ENCODE measurements around the gene RIPPLY3.

Gene RIPPLY3

DNA sequence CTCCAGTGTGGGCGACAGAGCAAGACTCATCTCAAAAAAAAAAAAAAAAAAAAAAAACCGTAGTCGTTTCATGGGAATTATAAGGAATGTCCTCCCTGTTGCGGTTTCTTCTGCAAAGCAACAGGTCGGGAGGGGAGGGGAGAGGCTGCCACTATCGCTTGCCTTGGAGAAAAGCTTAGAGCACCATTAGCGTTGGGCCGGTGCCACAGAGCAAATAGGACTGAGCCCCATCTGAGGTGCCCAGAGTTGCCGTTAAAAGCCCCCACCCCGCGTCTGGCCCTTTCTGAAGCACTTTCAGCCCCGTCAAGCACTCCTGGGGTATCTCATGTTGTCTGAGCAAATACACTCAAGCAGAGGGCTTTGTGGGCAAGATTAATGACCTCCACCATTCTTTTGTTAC lies 2.2 kb downstream of the RIPPLY3 start:
- H3K4me1 Mint-ChIP-seq: peaks cover 4% of the 10 kb centered on the region
- no peaks in the 10 kb centered on the region for H3K36me3 Mint-ChIP-seq (ENCODE audit: low read depth)
- H3K9me3 Mint-ChIP-seq: no peaks in the 10 kb centered on the region
- H3K27ac Mint-ChIP-seq: no peak overlapping the region
- peak overlapping the region in 1 of 3 experiments; percentile 60 for H3K4me3 Mint-ChIP-seq
- H3K27me3 Mint-ChIP-seq (ENCODE audit: low read depth): peaks cover 75% of the 10 kb centered on the region
- no peak for TF ChIP-seq CTCF (IDR thresholded peaks at IDR 0.05; ENCODE audit: unreplicated experiment in 3 of 3)

- Mint-ChIP-seq H3K9me3 (no peaks in the 10 kb centered on the region), H3K4me3 (peak overlapping the region; percentile 59 to 72 (median 68)), H3K36me3 (ENCODE audit: low read depth) (no peaks in the 10 kb centered on the region), H3K27me3 (ENCODE audit: low read depth) (peaks cover 70% of the 10 kb centered on the region), H3K4me1 (peaks cover 4% of the 10 kb centered on the region), H3K27ac (peak overlapping the region in 1 of 3 experiments; percentile 15)
- peak; percentile 63 to 84 (median 83) for TF ChIP-seq CTCF (IDR thresholded peaks at IDR 0.05; ENCODE audit: unreplicated experiment in 3 of 3)
Observed at GRCh38 chr21:37009740-37010341, 3.3 kb downstream of the RIPPLY3 start.

GRCh38 chr21:37017951-37018679 lies 11.6 kb downstream of the RIPPLY3 start:
- TF ChIP-seq CTCF (IDR thresholded peaks at IDR 0.05; ENCODE audit: unreplicated experiment in 3 of 3): no peak
- H3K27me3 Mint-ChIP-seq (ENCODE audit: low read depth): peaks cover 6% of the 10 kb centered on the region
- H3K9me3 Mint-ChIP-seq: no peaks in the 10 kb centered on the region
- no peaks in the 10 kb centered on the region for H3K4me1 Mint-ChIP-seq
- no peak overlapping the region for H3K27ac Mint-ChIP-seq
- H3K4me3 Mint-ChIP-seq: no peak overlapping the region
- no peaks in the 10 kb centered on the region for H3K36me3 Mint-ChIP-seq (ENCODE audit: low read depth)

GRCh38 chr21:37026499-37026898 lies 20.0 kb downstream of the RIPPLY3 start:
- Mint-ChIP-seq H3K4me1 (no peaks in the 10 kb centered on the region), H3K27ac (no peak overlapping the region), H3K27me3 (ENCODE audit: low read depth) (peaks cover 3% of the 10 kb centered on the region), H3K9me3 (no peaks in the 10 kb centered on the region), H3K4me3 (no peak overlapping the region), H3K36me3 (ENCODE audit: low read depth) (no peaks in the 10 kb centered on the region)
- TF ChIP-seq CTCF (IDR thresholded peaks at IDR 0.05; ENCODE audit: unreplicated experiment in 3 of 3): no peak

GRCh38 chr21:37028570-37028969 lies 22.1 kb downstream of the RIPPLY3 start:
- H3K27ac Mint-ChIP-seq: no peak overlapping the region
- H3K9me3 Mint-ChIP-seq: no peaks in the 10 kb centered on the region
- H3K27me3 Mint-ChIP-seq (ENCODE audit: low read depth): peaks cover 6% of the 10 kb centered on the region
- H3K36me3 Mint-ChIP-seq (ENCODE audit: low read depth): no peaks in the 10 kb centered on the region
- no peaks in the 10 kb centered on the region for H3K4me1 Mint-ChIP-seq
- no peak overlapping the region for H3K4me3 Mint-ChIP-seq
- TF ChIP-seq CTCF (IDR thresholded peaks at IDR 0.05; ENCODE audit: unreplicated experiment in 3 of 3): peak in 2 of 3 experiments; percentile 12 to 13

DNA sequence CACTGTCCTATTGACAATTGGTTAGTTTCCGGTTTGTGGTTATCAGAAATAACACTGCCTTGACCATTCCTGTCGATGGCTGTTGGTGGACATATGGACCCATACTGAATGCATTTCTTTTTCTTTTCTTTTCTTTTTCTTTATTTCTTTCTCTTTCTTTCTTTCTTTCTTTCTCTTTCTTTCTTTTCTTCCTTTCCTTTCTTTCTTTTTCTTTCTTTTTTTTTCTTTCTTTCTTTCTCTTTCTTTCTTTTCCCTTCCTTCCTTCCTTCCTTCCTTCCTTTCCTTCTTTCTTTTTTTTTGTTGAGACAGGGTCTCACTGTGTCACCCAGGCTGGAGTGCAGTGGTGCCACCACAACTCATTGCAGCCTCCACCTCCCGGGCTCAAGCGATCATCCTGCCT lies 24.4 kb downstream of the RIPPLY3 start:
- Mint-ChIP-seq H3K4me3 (no peak overlapping the region), H3K4me1 (no peaks in the 10 kb centered on the region), H3K27me3 (ENCODE audit: low read depth) (peaks cover 10% of the 10 kb centered on the region), H3K36me3 (ENCODE audit: low read depth) (no peaks in the 10 kb centered on the region), H3K9me3 (no peaks in the 10 kb centered on the region), H3K27ac (no peak overlapping the region)
- TF ChIP-seq CTCF (IDR thresholded peaks at IDR 0.05; ENCODE audit: unreplicated experiment in 3 of 3): no peak

Data from nephron (organoid).